CD4-positive, alpha-beta T cell treated with Interleukin-10 for 1 hour (primary cell): ENCODE measurements around the gene MRPL17.

Source experiments
- DNase-seq: peaks from one replicate; pipeline ENCODE4 v3.0.0-alpha.2; 2020

Gene MRPL17

DNA sequence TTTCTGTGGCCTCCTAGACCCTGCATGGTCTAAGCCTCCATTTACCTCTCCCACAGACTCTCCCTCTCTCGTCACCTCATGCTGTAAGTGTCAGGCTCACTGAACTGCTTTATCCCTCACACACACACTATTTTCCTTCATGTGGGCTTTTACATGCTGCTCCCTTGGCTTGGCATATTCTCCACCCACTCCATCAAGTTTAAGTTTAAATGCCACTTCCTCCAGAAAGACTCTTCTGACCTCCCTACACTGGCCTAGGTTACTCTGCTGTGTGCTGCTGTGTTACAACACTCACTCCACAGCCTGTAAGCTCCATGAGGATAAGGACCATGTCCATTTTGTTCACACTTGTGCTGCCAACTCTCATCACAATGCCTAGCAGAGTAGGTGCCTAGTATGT, 30.0 kb downstream of the MRPL17 start:
- no peak for DNase-seq

DNA sequence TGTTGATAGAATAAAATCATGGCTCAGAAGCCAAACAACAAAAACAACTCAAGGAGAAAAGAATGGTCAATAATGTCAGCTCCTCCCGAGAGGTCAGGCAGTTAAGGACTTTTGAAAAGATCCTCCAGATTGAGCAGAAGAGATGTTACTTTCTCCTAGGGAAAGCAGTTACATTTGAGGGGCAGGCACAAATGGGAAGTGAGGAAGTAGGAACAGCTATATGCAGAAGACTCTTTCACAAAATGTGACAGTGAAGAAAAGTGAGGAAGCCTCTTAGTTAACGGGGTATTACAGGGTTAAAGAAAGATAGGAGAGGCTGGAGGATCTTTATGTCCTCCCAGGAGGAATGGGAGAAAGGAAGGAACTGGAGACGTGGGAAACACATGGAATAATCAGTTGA, 31.0 kb downstream of the MRPL17 start:
- no peak for DNase-seq

DNA sequence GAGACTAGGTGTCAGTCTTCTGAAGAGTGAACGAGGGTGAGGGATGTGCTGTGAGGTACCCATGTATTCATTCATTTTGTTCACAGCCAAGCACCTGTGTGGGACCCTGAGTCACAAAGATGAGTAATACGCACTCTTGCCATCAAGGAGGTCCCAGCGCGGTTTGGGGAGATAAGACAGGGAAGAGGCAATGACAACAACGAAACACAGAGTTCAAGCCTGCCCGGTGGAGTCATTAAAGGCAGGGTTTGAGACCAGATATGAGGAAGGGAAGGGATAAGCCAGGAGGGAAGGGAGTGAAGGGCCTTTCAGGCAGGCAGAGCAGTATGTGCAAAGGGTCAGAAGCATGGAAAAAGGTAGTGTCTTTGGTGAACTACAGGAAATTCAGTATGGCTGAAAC, 32.2 kb downstream of the MRPL17 start:
- DNase-seq: no peak

DNA sequence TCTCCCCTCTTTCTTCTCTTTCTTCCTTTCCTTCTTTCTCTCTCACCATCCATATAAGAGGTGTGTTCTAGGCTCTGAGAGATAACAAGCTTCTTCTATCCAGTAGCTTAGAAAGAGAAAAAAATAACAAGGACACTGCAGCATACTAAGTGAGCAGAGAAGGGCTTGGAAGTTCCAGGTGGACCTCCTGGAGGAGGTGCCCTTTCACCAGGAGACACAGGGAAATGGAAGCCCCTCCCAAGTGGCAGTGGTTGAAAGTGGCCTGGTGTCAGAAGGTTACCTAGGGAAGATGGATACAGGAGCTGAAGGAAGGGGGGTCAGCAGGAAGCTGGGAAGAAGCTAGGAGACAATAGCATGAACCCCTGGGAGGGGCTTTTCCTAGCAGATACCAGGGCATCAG, 33.0 kb downstream of the MRPL17 start:
- no peak for DNase-seq

DNA sequence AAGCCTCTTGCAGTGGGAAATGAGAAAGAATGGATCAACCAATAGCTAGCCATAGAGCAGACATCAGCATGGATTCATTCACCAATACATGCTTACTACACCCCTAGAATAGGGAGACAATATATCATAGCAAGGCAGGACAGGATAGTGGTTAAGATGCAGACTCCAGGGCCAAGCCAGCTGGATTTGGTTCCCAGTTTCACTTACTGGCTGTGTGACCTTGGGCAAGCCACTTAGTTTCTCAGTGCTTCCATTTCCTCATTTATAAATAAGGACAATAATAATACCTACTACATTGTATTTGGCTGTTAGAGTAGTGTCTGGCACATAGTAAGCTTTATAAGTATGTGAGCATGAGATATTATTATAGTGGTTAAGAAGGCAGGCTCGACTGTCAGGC, 34.6 kb downstream of the MRPL17 start:
- DNase-seq: no peak

DNA sequence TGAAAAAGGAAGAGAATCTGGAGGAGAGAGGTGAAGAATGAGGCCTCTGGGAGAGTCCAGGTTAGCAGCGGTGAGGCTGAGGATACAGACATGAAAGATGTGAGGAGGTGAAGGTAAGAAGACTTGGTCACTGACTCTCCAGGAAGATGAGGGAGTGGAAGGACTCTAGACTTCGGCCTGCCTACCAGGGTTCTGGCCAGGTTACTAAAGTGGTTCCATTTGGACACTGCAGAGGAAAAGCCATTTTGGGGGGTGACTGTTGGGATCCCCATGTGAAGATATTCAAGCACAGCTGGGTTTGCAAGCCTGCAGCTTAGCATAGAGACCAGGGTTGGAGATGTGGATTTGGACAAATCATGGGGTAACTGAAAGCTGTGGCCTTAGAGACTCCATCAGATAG, 35.3 kb downstream of the MRPL17 start:
- no peak for DNase-seq

DNA sequence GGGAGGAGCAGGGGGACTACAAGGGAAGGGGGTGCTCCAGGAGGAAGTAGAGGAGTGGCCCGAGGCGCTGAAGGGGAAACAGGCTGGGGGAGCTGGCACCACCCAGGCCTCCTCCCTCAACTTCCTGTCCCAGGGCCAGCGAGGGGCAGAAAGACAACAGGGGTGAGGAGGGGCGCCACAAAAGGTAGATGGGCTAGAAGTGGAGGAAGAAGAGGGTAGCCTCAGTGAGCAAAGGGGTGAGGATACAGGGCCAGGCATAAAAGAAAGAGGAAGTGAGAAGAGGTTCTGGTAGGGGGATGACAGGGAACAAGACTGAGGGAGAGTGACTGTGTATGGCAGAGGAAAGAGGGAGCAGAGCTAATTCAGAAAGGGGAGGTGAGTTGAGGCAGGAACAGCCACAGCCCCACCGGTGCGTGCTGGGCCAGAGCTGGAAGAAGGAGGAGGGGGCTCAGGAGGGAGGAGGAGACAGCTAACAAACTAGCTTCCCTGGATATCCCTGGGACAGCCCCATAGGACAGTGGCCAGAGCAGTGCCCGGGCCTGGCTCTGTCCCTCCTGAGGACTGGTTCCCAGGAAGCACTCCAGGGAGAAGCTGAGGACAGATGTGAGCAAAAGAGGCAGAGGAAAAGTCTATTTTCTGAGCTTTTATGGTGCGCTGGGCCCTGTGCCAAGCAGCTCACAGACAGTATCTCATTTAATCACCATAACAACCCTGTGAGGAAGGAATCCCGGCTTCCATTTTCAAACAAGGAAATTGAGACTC, 36.0 kb downstream of the MRPL17 start:
- DNase-seq: peak; percentile 45

DNA sequence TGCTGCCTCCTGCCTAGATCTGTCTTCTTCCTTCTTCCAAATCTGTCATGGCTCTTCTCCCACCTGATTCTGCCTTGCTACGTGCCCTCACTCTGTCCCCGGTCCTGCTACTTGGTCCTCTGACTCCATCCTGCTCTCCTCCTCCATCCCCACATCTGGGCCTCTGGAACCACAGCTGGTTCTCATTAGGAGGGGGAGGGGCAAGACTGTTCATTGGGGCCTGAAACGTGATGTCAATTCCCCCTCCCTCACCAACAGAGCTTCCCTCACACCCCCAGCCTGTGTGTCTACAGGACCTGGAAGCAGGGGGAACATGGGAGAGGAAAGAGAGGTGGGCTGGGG, 36.6 kb downstream of the MRPL17 start:
- DNase-seq: no peak

DNA sequence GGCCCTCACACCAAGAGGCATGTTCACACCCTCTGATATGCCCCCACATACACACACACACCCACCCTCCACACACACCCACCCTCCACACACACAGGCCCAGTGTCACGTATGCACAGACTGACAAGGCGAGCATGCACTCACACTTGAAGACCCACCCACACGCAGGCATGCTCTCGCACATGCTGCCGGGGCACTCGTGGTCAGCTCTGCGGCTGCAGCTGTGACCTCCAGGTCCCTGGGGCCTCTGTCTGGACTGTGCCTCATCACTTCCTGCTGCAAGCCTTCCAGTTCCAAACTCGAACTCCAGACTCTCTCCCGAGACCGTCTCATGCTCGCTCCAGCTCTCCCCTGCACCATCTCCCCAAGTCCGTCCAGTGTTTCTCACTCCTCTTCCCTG, 37.1 kb downstream of the MRPL17 start:
- no peak for DNase-seq

DNA sequence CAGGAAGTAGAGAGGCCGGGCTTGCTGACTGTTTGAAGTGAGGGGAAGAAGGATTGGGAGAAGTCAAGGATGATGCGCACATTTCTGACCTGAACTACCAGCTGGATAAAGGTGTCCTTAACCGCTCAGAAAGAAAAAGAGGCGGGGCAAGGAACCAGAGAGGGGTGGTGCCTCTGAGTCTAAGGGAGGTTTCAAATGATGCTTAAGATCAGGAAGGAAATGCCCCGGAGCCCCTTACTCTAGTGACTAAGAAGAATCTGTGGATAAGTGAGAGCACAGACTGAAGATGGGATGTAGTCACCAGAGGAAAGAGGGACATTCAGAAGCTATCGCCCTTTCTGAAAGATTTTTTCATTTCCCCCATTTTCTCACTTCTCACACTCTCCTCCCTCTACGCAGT, 40.2 kb downstream of the MRPL17 start:
- DNase-seq: no peak

DNA sequence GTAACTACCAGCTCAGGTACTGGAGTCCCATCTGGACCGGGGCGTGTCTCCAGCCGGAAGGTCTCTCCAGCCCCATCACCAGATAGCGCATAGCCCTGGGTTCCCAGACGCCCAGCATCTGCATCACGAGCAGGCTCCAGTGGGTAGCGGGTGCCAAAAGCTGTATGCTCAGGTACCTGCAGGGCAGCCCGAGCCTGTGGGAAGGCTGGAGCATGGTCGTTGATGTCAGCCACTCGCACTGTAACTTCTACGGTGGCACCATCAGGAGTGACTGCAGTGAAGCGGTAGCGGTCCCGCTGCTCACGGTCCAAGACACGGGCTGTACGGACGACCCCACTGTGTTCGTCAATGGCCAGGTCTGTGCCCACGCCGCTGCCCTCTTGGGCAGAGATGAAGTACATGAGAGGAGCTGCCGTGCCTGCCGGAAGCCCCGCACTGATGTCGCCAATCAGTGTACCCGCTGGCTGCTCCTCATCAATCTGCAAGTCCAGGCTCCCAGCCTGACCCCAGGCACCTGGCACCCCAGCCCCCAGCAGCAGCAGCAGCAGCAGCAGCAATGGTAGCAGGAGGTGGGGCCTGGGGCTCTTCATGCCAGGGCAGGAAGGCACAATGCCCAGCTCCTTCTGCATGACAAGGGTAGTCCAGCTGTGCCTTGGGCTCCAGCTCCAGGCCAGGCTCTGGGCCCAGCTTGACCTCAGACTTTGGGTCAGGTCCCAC, 42.0 kb downstream of the MRPL17 start:
- DNase-seq: no peak

DNA sequence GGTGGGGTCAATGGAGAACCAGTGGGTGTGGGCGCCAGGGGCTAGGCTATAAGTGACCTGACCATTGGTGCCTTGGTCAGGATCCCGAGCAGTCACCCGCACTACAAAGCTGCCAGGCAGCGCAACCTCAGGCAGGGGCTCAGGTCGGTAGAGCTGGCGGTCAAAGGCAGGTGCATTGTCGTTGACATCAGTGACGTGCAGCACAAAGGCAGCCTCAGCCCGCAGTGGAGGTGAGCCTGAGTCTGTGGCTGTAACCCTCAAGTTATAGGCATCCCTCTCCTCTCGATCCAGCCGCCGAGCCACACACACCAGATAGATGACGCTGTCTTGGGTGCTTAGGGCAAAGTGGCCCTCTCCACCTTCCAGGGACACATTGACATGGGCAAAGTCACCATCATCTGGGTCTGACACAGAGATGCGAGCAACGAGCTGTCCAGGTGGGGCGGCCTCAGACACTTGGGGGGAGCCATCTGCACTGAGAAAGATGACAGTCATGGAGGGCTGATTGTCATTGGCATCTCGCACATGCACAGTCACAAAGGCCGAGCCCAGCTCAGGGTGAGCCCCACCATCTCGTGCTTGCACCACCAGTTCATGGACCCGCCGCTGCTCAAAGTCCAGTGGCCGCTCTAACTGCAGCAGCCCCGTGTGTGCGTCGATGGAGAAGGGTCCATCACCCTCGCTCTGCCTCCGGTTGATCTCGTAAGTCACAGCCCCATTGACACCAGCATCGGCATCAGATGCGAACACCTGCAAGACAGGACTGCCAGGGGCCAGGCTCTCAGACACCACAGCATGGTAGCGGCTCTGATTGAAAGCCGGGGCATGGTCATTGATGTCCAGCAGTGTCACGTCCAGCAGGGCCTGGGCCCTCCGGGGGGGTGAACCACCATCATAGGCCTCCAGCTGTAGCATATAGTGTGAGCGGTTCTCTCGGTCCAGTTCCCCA, 42.8 kb downstream of the MRPL17 start:
- DNase-seq: no peak

DNA sequence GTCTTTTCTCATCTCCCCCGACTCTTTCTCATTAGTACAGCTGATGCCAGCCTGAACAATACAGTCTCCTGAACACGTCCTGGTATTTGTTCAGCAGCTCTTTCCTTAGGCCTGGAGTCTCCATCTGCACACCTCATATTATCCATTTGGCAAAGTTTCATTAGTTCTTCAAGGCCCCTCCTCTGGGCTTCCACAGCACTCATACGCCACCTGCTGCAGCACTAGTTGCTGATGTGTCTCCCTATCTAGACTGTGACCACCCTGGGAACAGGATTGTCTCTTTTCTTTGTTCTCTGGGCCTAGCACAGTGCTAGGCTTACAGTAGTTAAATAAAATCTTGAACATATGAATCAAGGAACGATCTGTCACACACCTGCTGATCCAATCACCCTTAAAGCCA, 44.7 kb downstream of the MRPL17 start:
- DNase-seq: no peak

DNA sequence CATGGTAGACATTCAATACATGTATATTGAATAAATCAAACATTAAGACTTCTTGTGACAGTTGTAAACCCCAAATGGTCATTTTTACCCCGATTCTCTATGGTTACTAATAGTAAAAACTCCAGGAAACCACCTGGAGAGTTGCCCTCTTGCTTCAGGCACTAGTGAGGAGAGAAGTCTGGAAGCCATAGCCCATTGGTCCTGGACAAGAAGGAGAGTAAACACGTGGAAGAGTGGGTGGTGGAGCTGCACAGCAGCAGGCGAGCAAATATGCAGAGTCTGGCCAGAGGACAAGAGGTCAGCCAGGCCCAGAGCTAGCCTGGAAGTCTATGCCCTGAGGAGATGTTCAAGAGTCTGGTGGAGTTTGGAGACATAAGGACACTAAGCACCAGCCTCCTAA, 45.3 kb downstream of the MRPL17 start:
- no peak for DNase-seq

DNA sequence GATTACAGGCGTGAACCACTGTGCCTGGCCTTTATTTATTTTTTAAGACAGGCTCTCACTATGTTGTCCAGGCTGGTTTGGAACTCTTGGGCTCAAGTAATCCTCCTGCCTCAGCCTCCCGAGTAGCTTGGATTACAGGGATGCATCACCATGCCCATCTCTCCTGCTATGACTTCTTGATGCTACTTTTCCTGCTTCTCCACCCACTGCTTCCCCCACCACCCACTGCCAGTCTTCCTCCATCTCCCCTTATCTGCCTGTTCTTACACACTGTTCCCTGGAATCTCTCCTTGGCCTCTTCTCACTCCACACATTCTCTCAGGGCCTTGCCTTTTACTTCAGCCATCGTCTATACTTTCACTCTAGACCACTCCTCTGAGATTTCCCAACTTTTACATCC, 46.7 kb downstream of the MRPL17 start:
- DNase-seq: no peak

DNA sequence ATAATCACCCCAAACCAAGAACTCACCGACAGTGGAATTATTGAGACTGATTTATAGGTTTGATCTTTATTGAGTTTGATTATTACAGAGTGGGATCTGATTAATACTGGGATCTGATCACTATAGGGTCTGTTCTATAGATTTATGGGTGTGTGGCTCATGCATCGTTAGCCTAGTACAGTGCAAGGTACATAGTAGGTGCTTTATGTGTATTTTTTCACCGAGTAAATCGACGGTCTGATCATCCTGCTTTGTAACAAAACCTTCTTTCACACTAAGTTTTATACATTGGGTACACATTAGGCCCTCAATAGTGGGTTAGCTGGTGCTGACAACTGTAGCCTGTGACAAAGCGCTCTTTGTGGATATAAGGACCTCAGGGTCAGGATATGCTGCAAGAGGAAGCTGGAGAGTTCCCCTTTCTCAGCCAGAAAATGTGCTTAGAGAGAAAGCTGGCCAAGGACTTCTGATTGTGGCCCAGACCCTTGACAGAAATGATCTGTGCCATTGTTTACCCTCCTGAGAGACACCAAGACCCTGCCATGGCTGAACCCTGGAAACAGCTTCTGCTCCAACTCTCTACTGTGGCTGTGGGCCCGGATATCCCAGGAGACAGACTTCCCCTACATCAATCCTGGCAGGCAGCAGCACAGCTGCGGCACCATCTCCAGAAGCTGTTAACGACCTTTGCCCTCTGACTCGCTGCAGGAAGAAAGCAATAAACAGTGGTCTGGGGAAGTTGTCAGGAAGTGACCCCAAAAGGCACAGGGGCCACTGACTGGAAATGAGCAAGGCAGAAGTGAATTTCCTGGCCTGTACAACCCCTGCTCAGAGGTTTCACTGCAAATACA, 47.8 kb downstream of the MRPL17 start:
- no peak for DNase-seq

DNA sequence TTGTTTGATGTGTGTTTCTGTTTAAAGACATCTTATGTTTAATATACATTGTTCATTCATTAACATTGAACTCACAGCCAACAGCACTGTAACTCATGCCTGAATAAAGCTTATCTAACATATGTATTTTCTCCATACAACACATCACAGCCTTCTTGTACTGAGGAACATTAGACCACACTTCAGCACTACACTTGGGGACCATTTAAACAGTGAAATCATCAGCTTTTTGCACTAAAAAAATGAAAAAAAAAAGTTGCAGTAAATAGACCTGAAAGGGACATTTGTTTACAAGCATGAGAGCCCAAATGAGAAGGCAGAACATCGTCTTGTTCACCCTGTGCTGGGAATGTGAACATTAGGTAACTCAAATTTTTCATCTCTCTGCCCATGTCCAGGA, 48.6 kb downstream of the MRPL17 start:
- DNase-seq: no peak

DNA sequence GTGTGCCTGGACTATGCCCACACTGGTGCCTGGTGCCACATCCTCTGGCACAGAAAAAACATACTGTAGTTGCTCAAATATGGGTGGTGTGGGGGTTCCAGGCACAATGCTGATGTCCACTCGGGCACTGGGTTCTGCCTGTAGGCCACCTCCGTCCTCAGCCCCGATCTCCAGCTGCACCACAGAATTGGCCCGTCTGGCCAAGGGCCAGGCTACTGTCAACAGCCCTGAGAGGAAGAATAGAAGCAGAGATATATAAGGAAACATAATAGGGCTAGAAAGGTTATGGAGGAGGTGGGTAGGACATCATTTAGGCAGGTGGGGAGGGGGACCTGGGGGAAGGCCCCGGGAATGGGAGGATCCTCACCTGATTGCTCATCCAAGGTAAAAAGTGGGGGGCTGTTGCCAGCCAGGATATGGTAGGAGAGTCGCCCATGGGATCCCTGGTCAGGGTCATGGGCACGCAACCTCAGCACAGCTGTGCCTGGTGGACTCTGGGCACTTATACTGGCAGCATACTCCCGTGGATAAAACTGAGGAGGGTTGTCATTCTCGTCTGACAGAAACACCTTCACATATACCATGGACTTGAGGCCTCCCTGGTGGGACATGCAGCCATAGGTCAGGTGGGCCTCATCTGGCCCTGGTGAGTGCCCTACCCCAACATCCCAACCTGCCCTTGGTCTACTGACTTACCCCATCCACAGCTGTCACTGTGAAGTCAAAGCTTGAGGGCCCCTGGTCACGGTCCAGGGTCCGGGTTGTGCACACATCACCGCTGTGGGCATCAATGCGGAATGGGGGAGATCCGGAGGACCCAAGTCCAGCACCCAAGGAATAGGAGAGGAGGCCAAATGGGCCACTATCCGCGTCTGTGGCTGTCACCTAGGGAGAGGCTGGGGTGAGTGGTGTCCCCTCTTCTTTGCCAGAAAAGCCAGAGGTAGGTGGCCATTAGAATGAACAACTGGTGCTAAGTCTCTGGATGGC, 49.4 kb downstream of the MRPL17 start:
- no peak for DNase-seq

DNA sequence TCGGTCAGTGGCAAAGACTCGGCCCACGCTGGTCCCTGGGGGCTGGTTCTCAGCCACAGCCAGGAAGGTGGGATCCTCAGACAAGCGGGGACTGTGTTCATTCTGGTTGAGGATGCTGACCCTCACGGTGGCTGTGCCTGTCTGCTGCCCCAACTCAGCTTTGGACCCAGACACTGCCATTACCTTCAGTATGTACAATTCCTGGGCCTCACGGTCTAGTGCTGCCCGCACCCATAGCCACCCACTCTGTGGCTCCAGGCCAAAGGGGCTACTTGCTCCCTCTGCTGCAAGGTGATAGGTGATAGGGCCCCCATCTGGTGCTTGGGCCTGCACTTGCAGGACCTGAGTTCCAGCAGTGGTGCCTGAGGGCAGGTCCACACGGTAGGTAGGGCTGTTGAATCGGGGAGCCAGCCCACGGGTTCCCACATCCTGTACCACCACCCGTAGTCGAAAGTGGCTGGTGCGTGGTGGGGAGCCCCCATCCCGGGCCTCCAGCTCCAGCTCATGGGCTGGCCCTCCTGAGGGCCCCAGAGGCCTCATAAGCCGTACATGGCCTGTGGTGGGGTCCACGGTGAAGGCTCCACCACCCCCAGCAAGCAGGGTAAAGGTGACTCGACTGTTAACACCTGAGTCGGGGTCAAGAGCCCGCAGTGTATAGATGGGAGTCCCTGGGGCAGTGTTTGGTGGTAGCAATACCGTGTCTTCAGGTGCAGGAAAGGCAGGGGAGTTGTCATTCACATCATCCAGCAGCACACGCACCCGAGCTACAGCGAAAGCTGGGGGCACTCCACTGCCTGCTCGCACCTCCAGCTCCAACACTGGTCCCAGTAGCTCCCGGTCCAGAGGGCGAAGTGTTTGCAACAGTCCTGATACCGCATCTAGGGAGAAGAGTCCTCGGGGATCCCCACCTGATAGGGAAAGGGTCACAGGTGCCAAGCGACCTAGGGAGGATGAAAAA, 50.7 kb downstream of the MRPL17 start:
- no peak for DNase-seq

DNA sequence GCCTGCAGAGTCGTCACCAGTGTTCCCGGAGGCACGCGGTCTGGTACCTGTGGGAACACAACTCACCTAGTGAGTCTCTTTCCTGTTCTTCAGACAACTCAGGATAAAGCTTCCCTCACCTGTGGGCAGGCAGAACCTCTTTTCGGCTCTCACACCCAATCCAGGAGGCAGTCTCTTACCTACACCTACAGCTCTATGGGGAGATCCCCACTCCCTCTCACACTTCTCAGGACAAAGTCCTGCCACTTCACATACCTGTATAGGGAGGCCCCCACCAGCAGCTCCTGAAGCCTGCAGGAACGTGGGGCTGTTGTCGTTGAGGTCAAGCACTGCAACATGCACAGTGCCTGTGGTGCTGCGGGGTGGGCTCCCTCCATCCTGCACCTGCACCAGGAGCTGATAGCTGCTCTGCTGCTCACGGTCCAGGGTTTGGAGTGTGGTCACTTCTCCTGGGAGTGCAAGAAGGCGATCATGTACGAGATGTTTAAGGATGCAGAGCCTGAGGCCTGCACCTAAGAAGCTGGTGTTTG, 51.7 kb downstream of the MRPL17 start:
- DNase-seq: no peak
